Raji (cell line): ENCODE measurements around the gene PAQR6.

Source experiments
- POLR2A ChIP-seq: IDR thresholded peaks from 2 replicates; pipeline ENCODE4 v1.6.1; 2011; ENCODE audit warnings: low read depth, low read length, control low read depth; ENCODE audit not compliant: insufficient read depth

The PAQR6 gene

GRCh38 chr1:156245451-156246232, 2.2 kb downstream of the PAQR6 start:
- TF ChIP-seq POLR2A = no peak

DNA sequence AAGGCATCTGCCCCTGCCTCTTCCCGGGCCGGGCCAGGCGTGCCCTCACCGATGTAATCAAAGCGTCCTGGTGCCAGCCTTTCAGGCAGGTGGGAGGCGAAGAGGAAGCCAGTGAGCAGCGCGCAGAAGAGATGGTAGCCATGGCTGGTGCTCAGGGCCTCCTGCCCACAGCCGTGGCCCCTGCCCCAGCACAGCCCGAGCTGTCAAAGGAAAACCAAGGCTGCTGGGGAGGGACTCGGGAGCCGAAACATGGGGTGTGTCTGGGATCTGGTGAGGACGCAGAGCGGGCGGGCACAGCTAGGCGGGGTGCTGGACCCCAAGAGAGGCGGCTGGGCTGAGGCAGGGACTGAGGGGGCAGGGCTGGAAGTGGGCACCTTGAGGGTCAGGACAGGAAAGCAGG, 3.1 kb downstream of the PAQR6 start:
- no peak for TF ChIP-seq POLR2A

DNA sequence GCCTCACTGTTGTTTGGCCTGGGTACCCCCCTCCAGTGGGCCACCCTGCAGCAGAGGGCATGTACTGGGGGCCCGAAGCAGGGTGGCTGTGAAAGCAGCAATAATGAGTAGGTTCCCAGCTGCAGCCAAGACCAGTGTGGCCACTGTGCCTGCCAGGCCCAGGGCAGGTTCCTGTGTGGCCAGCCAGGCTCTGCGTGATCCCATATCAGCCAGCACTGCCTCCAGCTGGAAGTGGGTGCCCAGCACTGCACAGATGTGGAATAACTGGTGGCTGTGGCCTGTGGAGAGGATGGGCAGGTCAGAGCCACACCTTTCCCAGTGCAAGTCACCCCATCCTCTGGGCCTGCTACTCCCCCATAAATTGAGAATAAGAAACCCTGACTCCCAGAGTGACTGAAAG, 3.7 kb downstream of the PAQR6 start:
- TF ChIP-seq POLR2A = no peak

DNA sequence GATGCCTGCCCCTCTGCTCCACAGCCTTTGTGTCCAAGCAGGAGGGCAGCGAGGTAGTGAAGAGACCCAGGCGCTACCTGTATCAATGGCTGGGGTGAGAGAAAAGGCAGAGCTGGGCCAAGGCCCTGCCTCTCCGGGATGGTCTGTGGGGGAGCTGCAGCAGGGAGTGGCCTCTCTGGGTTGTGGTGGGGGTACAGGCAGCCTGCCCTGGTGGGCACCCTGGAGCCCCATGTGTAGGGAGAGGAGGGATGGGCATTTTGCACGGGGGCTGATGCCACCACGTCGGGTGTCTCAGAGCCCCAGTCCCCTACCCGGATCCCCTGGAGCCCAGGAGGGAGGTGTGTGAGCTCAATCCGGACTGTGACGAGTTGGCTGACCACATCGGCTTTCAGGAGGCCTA, 5.1 kb downstream of the PAQR6 start:
- no peak for TF ChIP-seq POLR2A

- no peak for TF ChIP-seq POLR2A
These were observed 5.9 kb downstream of the PAQR6 start, which contains the start of gene BGLAP for GRCh38 chr1:156241926-156242325. Gene BGLAP (plus strand): TSS chr1:156242184. CDS start chr1:156242232, 48 bp downstream.

DNA sequence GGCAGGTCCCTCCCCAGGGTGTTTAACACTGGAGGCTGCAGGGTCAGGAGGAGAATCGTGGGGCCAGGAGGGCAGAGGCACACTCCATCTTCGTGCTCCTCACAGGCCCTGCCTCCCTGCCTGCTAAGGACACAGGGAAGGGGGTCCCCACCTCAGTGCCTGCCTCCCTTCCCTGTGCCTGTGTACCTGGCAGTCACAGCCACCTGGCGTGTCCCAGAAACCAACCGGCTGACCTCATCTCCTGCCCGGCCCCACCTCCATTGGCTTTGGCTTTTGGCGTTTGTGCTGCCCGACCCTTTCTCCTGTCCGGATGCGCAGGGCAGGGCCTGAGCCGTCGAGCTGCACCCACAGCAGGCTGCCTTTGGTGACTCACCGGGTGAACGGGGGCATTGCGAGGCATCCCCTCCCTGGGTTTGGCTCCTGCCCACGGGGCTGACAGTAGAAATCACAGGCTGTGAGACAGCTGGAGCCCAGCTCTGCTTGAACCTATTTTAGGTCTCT, 6.5 kb downstream of the PAQR6 start:
- TF ChIP-seq POLR2A = no peak

- no peak for TF ChIP-seq POLR2A
These were observed 9.6 kb downstream of the PAQR6 start for GRCh38 chr1:156238248-156238647.

- TF ChIP-seq POLR2A = no peak
These were observed 11.7 kb downstream of the PAQR6 start for GRCh38 chr1:156236164-156236563.

- TF ChIP-seq POLR2A = no peak
These were observed 14.3 kb downstream of the PAQR6 start for GRCh38 chr1:156233426-156234127.

GRCh38 chr1:156232201-156232894, 15.5 kb downstream of the PAQR6 start:
- TF ChIP-seq POLR2A = no peak

- no peak for TF ChIP-seq POLR2A
These were observed 17.4 kb downstream of the PAQR6 start for GRCh38 chr1:156230473-156230837.

DNA sequence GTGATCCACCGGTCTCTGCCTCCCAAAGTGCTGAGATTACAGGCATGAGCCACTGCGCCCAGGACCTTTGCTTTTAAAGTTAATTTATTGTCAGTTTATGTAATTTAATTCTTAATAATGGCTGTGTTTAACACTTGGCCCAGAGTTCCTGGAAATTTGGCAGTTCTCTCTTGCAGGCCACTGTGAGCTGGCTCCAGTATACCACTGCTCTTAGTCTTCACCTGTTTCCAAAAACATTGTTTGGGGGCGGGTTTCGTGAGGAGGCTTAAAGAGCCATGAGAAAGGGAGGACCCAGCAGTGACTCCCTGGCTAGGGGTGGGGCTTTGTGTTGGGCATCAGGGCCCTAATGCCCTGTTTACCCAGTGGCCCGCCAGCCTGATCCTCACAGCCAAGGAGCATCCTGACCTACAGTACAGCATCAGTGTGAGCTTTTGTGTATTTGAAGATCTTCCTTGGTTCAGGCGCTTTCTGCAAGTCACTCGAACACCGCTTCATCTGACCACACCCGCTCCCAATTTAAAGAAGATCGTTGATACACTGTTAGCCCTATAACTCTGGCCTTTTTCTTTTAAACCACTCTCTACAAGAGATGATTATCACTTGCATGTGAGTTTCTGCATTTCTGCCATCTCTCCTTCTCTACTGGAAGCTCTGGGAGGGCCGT, 17.9 kb downstream of the PAQR6 start:
- TF ChIP-seq POLR2A = no peak

DNA sequence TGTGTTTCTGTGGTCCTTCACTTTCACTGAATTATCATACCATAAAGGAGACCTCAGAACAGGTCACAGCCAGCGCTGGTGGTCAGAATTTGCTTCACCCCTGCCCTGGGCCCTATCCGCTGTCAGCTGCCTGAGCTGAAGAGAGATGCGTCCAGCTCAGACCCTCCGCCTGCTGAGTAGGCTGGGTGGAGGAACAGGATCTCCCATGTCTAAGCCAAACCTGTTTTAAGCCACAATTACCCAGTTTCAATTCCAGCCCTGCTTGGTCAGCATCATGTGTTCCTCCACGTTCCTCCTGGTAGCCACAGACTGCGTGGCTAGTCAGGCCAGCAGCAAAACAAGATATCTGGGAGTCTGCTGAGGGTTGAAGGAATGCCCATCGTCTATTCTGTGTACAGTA, 19.4 kb downstream of the PAQR6 start:
- no peak for TF ChIP-seq POLR2A

DNA sequence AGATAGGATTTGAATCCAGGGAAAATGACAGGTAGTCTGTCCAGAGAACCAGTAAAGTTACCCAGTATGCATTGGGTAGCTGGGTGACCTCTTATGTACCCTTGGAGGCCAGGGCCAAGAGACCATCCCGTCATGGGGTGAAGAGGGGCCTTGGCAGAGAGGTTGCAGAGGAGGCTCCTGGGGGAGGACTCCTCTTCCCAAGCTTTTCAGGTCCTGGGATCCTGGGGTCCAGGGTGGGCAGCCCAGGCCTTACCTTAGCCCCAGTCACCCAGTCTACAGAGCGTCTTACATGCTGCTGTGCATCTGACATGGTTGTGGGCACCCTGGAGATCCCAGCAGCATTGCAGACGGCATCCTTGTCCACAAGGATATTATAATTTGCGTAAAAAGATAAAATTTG, 21.1 kb downstream of the PAQR6 start:
- no peak for TF ChIP-seq POLR2A

DNA sequence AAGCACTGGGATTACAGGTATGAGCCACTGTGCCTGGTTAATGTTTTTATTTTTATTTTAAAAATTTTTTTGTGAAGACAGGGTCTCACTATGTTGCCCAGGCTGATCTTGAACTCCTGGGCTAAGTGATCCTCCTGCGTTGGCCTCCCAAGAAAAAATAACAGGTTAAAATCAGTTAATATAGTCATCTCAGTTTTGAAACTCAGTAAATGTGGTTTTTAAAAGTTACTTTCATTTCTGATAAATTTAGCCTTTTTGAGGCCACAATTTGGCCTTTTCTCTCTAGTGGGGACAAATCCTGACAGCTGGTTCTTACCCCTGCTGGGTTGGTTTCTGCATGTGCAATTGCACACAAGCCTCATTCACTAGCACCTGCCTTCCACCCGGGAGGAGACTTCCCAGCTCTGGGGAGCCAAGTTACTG, 21.7 kb downstream of the PAQR6 start:
- TF ChIP-seq POLR2A = no peak
